HUES48 (cell line): Measurements from ENCODE around the gene WASF2.
"Not testable (repeated sequence)": the region's sequence is repeated elsewhere in the genome, so short reads cannot be mapped to it uniquely, and the experiment has no call there.

Experiments
- H3K27ac ChIP-seq: one replicate; pipeline ENCODE4 v1.7.0; 2013; ENCODE audit warnings: low read depth, low read length, inconsistent platforms
- H3K27me3 ChIP-seq: 2 replicates; pipeline ENCODE4 v1.6.1; 2013; ENCODE audit warnings: mild to moderate bottlenecking, low read length; ENCODE audit not compliant: control insufficient read depth, insufficient read depth
- H3K36me3 ChIP-seq: 2 replicates; pipeline ENCODE4 v1.6.1; 2013; ENCODE audit warnings: low read length; ENCODE audit not compliant: control insufficient read depth, insufficient read depth
- H3K4me1 ChIP-seq: 2 replicates; pipeline ENCODE4 v1.6.1; 2013; ENCODE audit warnings: mild to moderate bottlenecking, low read length; ENCODE audit not compliant: control insufficient read depth, insufficient read depth
- H3K4me3 ChIP-seq: 2 replicates; pipeline ENCODE4 v1.5.1; 2013; ENCODE audit warnings: mild to moderate bottlenecking, low read depth, low read length
- H3K9ac ChIP-seq: 2 replicates; pipeline ENCODE4 v1.6.1; 2013; ENCODE audit warnings: mild to moderate bottlenecking, low read depth, low read length, moderate library complexity
- H3K9me3 ChIP-seq: 2 replicates; pipeline ENCODE4 v1.6.1; 2013; ENCODE audit warnings: low read length; ENCODE audit not compliant: control insufficient read depth, insufficient read depth

WASF2 gene

GRCh38 chr1:27432725-27433124, 57.2 kb downstream of the WASF2 start:
- H3K4me1 ChIP-seq = peaks cover 49% of the 10 kb centered on the region
- H3K9ac ChIP-seq = not testable (repeated sequence)

GRCh38 chr1:27431601-27431940, 58.4 kb downstream of the WASF2 start:
- H3K9ac ChIP-seq = no peak overlapping the region
- H3K4me1 ChIP-seq = peaks cover 40% of the 10 kb centered on the region
- no peaks in the 10 kb centered on the region for H3K27me3 ChIP-seq
- no peak overlapping the region for H3K4me3 ChIP-seq
- H3K9me3 ChIP-seq = no peaks in the 10 kb centered on the region
- peaks cover 20% of the 10 kb centered on the region for H3K36me3 ChIP-seq
- peak overlapping the region; percentile 5 for H3K27ac ChIP-seq

More at GRCh38 chr1:27432725-27433124, 57.2 kb downstream of the WASF2 start:
- H3K9me3 ChIP-seq, H3K27me3 ChIP-seq, H3K27ac ChIP-seq, H3K36me3 ChIP-seq, H3K4me3 ChIP-seq: not testable (repeated sequence)

- Histone ChIP-seq H3K27me3 (no peaks in the 10 kb centered on the region), H3K9ac (no peak overlapping the region), H3K27ac (peak overlapping the region; percentile 65), H3K36me3 (peaks cover 21% of the 10 kb centered on the region), H3K4me3 (no peak overlapping the region), H3K4me1 (peaks cover 35% of the 10 kb centered on the region), H3K9me3 (no peaks in the 10 kb centered on the region)
These were observed 58.9 kb downstream of the WASF2 start for GRCh38 chr1:27430903-27431600.

GRCh38 chr1:27429029-27429425, 60.9 kb downstream of the WASF2 start:
- Histone ChIP-seq H3K9ac (no peak overlapping the region), H3K9me3 (no peaks in the 10 kb centered on the region), H3K4me1 (peaks cover 34% of the 10 kb centered on the region), H3K4me3 (no peak overlapping the region), H3K36me3 (peaks cover 23% of the 10 kb centered on the region), H3K27me3 (no peaks in the 10 kb centered on the region), H3K27ac (peak overlapping the region; percentile 78)

GRCh38 chr1:27428316-27429028, 61.5 kb downstream of the WASF2 start:
- peak overlapping the region; percentile 4; the same call in 1 of the 2 replicates for H3K9ac ChIP-seq
- H3K27ac ChIP-seq = peak overlapping the region; percentile 78
- H3K4me3 ChIP-seq = no peak overlapping the region
- H3K9me3 ChIP-seq = no peaks in the 10 kb centered on the region
- peaks cover 23% of the 10 kb centered on the region for H3K36me3 ChIP-seq
- no peaks in the 10 kb centered on the region for H3K27me3 ChIP-seq
- peaks cover 38% of the 10 kb centered on the region for H3K4me1 ChIP-seq

GRCh38 chr1:27427816-27428315, 62.1 kb downstream of the WASF2 start:
- Histone ChIP-seq H3K9me3 (no peaks in the 10 kb centered on the region), H3K9ac (peak overlapping the region; percentile 4; the same call in 1 of the 2 replicates), H3K4me3 (no peak overlapping the region), H3K36me3 (peaks cover 23% of the 10 kb centered on the region), H3K4me1 (peaks cover 38% of the 10 kb centered on the region), H3K27ac (peak overlapping the region; percentile 78), H3K27me3 (no peaks in the 10 kb centered on the region)

- Histone ChIP-seq H3K36me3 (peaks cover 23% of the 10 kb centered on the region), H3K9ac (no peak overlapping the region), H3K4me1 (peaks cover 38% of the 10 kb centered on the region), H3K27ac (no peak overlapping the region), H3K27me3 (no peaks in the 10 kb centered on the region), H3K4me3 (no peak overlapping the region), H3K9me3 (no peaks in the 10 kb centered on the region)
These were observed 62.6 kb downstream of the WASF2 start for GRCh38 chr1:27427329-27427728.

- Histone ChIP-seq H3K36me3 (peaks cover 23% of the 10 kb centered on the region), H3K4me1 (peaks cover 30% of the 10 kb centered on the region), H3K9ac (no peak overlapping the region), H3K4me3 (no peak overlapping the region), H3K27me3 (no peaks in the 10 kb centered on the region), H3K27ac (no peak overlapping the region), H3K9me3 (no peaks in the 10 kb centered on the region)
These were observed 66.3 kb downstream of the WASF2 start for GRCh38 chr1:27423709-27424108.

GRCh38 chr1:27418326-27419185, 71.4 kb downstream of the WASF2 start:
- no peaks in the 10 kb centered on the region for H3K27me3 ChIP-seq
- no peaks in the 10 kb centered on the region for H3K9me3 ChIP-seq
- H3K27ac ChIP-seq = peak overlapping the region; percentile 71
- H3K4me1 ChIP-seq = peaks cover 20% of the 10 kb centered on the region
- H3K9ac ChIP-seq = peak overlapping the region; percentile 6; the same call in 1 of the 2 replicates
- no peak overlapping the region for H3K4me3 ChIP-seq
- peaks cover 41% of the 10 kb centered on the region for H3K36me3 ChIP-seq

- Histone ChIP-seq H3K27ac (peak overlapping the region; percentile 71), H3K4me1 (peaks cover 20% of the 10 kb centered on the region), H3K4me3 (no peak overlapping the region), H3K9ac (no peak overlapping the region), H3K9me3 (no peaks in the 10 kb centered on the region), H3K27me3 (no peaks in the 10 kb centered on the region), H3K36me3 (peaks cover 49% of the 10 kb centered on the region)
These were observed 72.3 kb downstream of the WASF2 start for GRCh38 chr1:27417713-27418112.
